HepG2 (cell line): ENCODE data around the gene ACSS2. TPM values are rescaled to one million over a fixed set of nuclear protein-coding genes. Genes with fewer than 3 reads are reported as not detected.
A peak's percentile ranks its signal among the peaks of the same experiment; 100 is the strongest.

Source experiments
- ARID2 ChIP-seq: sonication (generic); formaldehyde crosslinking; IDR thresholded peaks from 2 replicates; pipeline ENCODE4 v1.8.1; 2022; ENCODE audit warnings: mild to moderate bottlenecking, missing genetic modification reagents, borderline replicate concordance
- ATF1 ChIP-seq: IDR thresholded peaks from 2 replicates; pipeline ENCODE4 v1.6.1; 2016; ENCODE audit warnings: mild to moderate bottlenecking, control low read depth
- CCAR2 ChIP-seq: fragments of 200-400 bp; formaldehyde crosslinking; optimal IDR thresholded peaks from 2 replicates; pipeline ENCODE3; 2018; ENCODE audit warnings: low read depth, mild to moderate bottlenecking, low read length, moderate library complexity
- HCFC1 ChIP-seq: fragments of 150-350 bp; IDR thresholded peaks from 2 replicates; pipeline ENCODE4 v1.6.1; 2014; ENCODE audit warnings: low read depth, low read length
- HNRNPLL ChIP-seq: fragments of 200-400 bp; formaldehyde crosslinking; IDR thresholded peaks from 2 replicates; pipeline ENCODE4 v1.6.1; 2017; ENCODE audit warnings: mild to moderate bottlenecking, low read depth, low read length; ENCODE audit not compliant: poor library complexity, severe bottlenecking
- ISL2 ChIP-seq: sonication (generic); formaldehyde crosslinking; IDR thresholded peaks from 2 replicates; pipeline ENCODE4 v1.5.0; 2020; ENCODE audit warnings: missing genetic modification reagents
- ISX ChIP-seq: sonication (generic); formaldehyde crosslinking; conservative IDR thresholded peaks from 2 replicates; pipeline ENCODE4 v1.5.0; 2020; ENCODE audit warnings: missing genetic modification reagents
- MAFG ChIP-seq: sonication (generic); formaldehyde crosslinking; IDR thresholded peaks from 2 replicates; pipeline ENCODE4 v1.5.1; 2020; ENCODE audit warnings: mild to moderate bottlenecking, missing genetic modification reagents
- MAZ ChIP-seq, 2 experiments: sonication (generic) in 1 of 2; formaldehyde crosslinking in 1 of 2; IDR thresholded peaks; 2 replicates each; pipeline versions ENCODE4 v1.5.0 to v1.6.1; 2012 to 2020; ENCODE audit warnings: low read depth in 2 of 2, mild to moderate bottlenecking in 2 of 2, borderline replicate concordance in 1 of 2, improper control_type of control experiment in 1 of 2, low read length in 1 of 2, missing genetic modification reagents in 1 of 2, moderate library complexity in 1 of 2
- PBX3 ChIP-seq: sonication (generic); formaldehyde crosslinking; IDR thresholded peaks from 2 replicates; pipeline ENCODE4 v1.8.1; 2023; ENCODE audit warnings: missing genetic modification reagents, inconsistent platforms, borderline replicate concordance
- POGZ ChIP-seq: sonication (generic); formaldehyde crosslinking; IDR thresholded peaks from 2 replicates; pipeline ENCODE4 v1.4.0; 2020; ENCODE audit warnings: mild to moderate bottlenecking, missing genetic modification reagents
- PPARG ChIP-seq: conservative IDR thresholded peaks from 2 replicates; pipeline ENCODE4 v1.6.1; 2016; ENCODE audit warnings: missing biosample characterization, missing genetic modification reagents
- RAD51 ChIP-seq: fragments of 450-650 bp; IDR thresholded peaks from 2 replicates; pipeline ENCODE4 v1.6.1; 2016; ENCODE audit warnings: borderline replicate concordance
- SOX13 ChIP-seq, 3 experiments: fragments of 450-650 bp in 1 of 3; sonication (generic) in 1 of 3; formaldehyde crosslinking in 1 of 3; IDR thresholded peaks in 2 of 3; conservative IDR thresholded peaks in 1 of 3; 2 replicates each; pipeline versions ENCODE4 v1.5.0 to v1.6.1; 2016 to 2020; ENCODE audit warnings: antibody characterized with exemption in 1 of 3, mild to moderate bottlenecking in 1 of 3, missing compliant biosample characterization in 1 of 3, missing genetic modification reagents in 1 of 3, moderate library complexity in 1 of 3
- SP1 ChIP-seq, 2 experiments: fragments of 450-650 bp in 1 of 2; sonication (generic) in 1 of 2; formaldehyde crosslinking in 1 of 2; IDR thresholded peaks; 2 replicates each; pipeline versions ENCODE4 v1.4.0 to v1.6.1; 2016 to 2020; ENCODE audit warnings: missing genetic modification reagents in 1 of 2
- TCF7L2 ChIP-seq: IDR thresholded peaks from 2 replicates; pipeline ENCODE4 v1.6.1; 2011; ENCODE audit warnings: mild to moderate bottlenecking, low read depth, low read length, moderate library complexity
- TFDP1 ChIP-seq: IDR thresholded peaks from 2 replicates; pipeline ENCODE4 v1.6.1; 2016; ENCODE audit warnings: missing compliant biosample characterization, missing genetic modification reagents, borderline replicate concordance
- U2AF2 ChIP-seq: fragments of 200-400 bp; formaldehyde crosslinking; IDR thresholded peaks from 2 replicates; pipeline ENCODE4 v1.6.1; 2017; ENCODE audit warnings: low read depth, mild to moderate bottlenecking, low read length
- ZBTB7A ChIP-seq: sonication (generic); formaldehyde crosslinking; IDR thresholded peaks from 2 replicates; pipeline ENCODE4 v1.8.0; 2022; ENCODE audit warnings: mild to moderate bottlenecking, missing genetic modification reagents
- ZNF343 ChIP-seq: sonication (generic); formaldehyde crosslinking; IDR thresholded peaks from 2 replicates; pipeline ENCODE4 v1.4.0; 2020; ENCODE audit warnings: mild to moderate bottlenecking, missing genetic modification reagents
- ZNF44 ChIP-seq: sonication (generic); formaldehyde crosslinking; IDR thresholded peaks from 2 replicates; pipeline ENCODE4 v1.5.1; 2020; ENCODE audit warnings: mild to moderate bottlenecking, missing genetic modification reagents
- ZNF563 ChIP-seq: sonication (generic); formaldehyde crosslinking; IDR thresholded peaks from 2 replicates; pipeline ENCODE4 v1.8.0; 2022; ENCODE audit warnings: mild to moderate bottlenecking, moderate library complexity, missing genetic modification reagents
- ZNF709 ChIP-seq: sonication (generic); formaldehyde crosslinking; IDR thresholded peaks from 2 replicates; pipeline ENCODE4 v1.5.0; 2020; ENCODE audit warnings: mild to moderate bottlenecking, missing genetic modification reagents
- ZNF724P ChIP-seq: sonication (generic); formaldehyde crosslinking; IDR thresholded peaks from 2 replicates; pipeline ENCODE4 v1.8.0; 2022; ENCODE audit warnings: missing genetic modification reagents, borderline replicate concordance
- ZUFSP ChIP-seq: sonication (generic); formaldehyde crosslinking; IDR thresholded peaks from 2 replicates; pipeline ENCODE4 v1.9.0; 2021; ENCODE audit warnings: missing genetic modification reagents, mild to moderate bottlenecking, borderline replicate concordance
- polyA plus RNA-seq, 8 experiments: library from polyadenylated mRNA; depleted of rRNA in 3 of 8; stranded (reverse) in 7 of 8; unstranded in 1 of 8; fragments of >200 nt; fragmentation: Illumina TruSeq in 4 of 8; extraction: Trizol in 4 of 8; gene quantifications; 2 replicates each; pipeline versions ENCODE4 v1.2.1 to v1.2.3, GENCODE V29; 2011 to 2016; ENCODE audit warnings: low read depth in 4 of 8, missing spikeins in 1 of 8, mixed read lengths in 1 of 8; ENCODE audit not compliant: insufficient read depth in 1 of 8
- total RNA-seq, 5 experiments: library from RNA; depleted of rRNA; stranded (reverse); fragments of >200 nt; fragmentation: Illumina TruSeq; extraction: Trizol; gene quantifications; 2 replicates each; pipeline ENCODE4 v1.2.3, GENCODE V29; 2016; ENCODE audit warnings: low read depth in 1 of 5

ACSS2 gene
- total and polyA plus RNA-seq, 2 of the 13 experiments (the other 11 are each of a cell fraction or from before 2014, with no cell fraction given), result 72.8 to 89.7 TPM

- TF ChIP-seq ARID2 (CRISPR knock-in tag), result peak; percentile 85; the same call in 1 of the 2 replicates
- peak; percentile 94 for TF ChIP-seq ZNF44 (CRISPR knock-in tag)
- TF ChIP-seq POGZ, result peak; percentile 91
- no peak for TF ChIP-seq ZUFSP (CRISPR knock-in tag)
- peak; percentile 52; the same call in 1 of the 2 replicates for TF ChIP-seq SOX13 (IDR thresholded peaks at IDR 0.05)
- peak in 1 of 2 experiments; percentile 60; a peak in 3 of 4 replicates for TF ChIP-seq SOX13 (CRISPR knock-in tag; conservative IDR thresholded peaks at IDR 0.05 in 1 of 2, IDR thresholded peaks at IDR 0.05 in 1 of 2)
- TF ChIP-seq HNRNPLL, result peak; percentile 96
- 0 out of 2 replicates have a peak, but pooled peaks have one; percentile 46 for TF ChIP-seq PBX3 (CRISPR knock-in tag)
- TF ChIP-seq ZNF563 (CRISPR knock-in tag), result peak; percentile 90
- no peak; the same call in 1 of the 2 replicates for TF ChIP-seq PPARG (CRISPR knock-in tag)
- TF ChIP-seq MAFG (CRISPR knock-in tag), result no peak
- peak; percentile 89; the same call in 1 of the 2 replicates for TF ChIP-seq TFDP1
- TF ChIP-seq ZNF724P (CRISPR knock-in tag), result peak; percentile 70; the same call in 1 of the 2 replicates
- no peak for TF ChIP-seq U2AF2
- no peak for TF ChIP-seq SP1 (IDR thresholded peaks at IDR 0.05)
- peak; percentile 96 for TF ChIP-seq SP1 (CRISPR knock-in tag; IDR thresholded peaks at IDR 0.05)
- peak; percentile 99 for TF ChIP-seq ZNF343 (CRISPR knock-in tag)
- TF ChIP-seq RAD51, result no peak
- peak; percentile 66 for TF ChIP-seq CCAR2
- TF ChIP-seq ISL2 (CRISPR knock-in tag), result peak; percentile 70
- TF ChIP-seq TCF7L2, result no peak
- peak; percentile 32; the same call in 1 of the 2 replicates for TF ChIP-seq ATF1 (CRISPR knock-in tag)
- TF ChIP-seq HCFC1, result peak; percentile 42; the same call in 1 of the 2 replicates
- peak; percentile 97 for TF ChIP-seq ZBTB7A (CRISPR knock-in tag)
- peak; percentile 87; the same call in 1 of the 2 replicates for TF ChIP-seq MAZ (IDR thresholded peaks at IDR 0.05; ENCODE audit: borderline replicate concordance, low read depth, low read length)
- TF ChIP-seq MAZ (CRISPR knock-in tag; IDR thresholded peaks at IDR 0.05; ENCODE audit: low read depth), result peak; percentile 98
- peak; percentile 97 for TF ChIP-seq ZNF709
- 0 out of 2 replicates have a peak, but pooled peaks have one; percentile 54 for TF ChIP-seq ISX
Observed at GRCh38 chr20:34955231-34956040, 79.0 kb downstream of the ACSS2 start, which contains the start of the genes GSS and MYH7B (continued).
